Mesothelial cell of epicardium (in vitro differentiated cells): Measurements from ENCODE around the gene HAPLN3. TPM values are rescaled to one million over a fixed set of nuclear protein-coding genes. Genes with fewer than 3 reads are reported as not detected.
A peak's percentile ranks its signal among the peaks of the same experiment; 100 is the strongest.

ENCODE experiments used
- DNase-seq, 2 experiments: peaks; one replicate each; pipeline ENCODE4 v3.0.0; 2021; ENCODE audit warnings: low spot score in 2 of 2; ENCODE audit not compliant: unreplicated experiment in 2 of 2
- H3K27ac Mint-ChIP-seq: 2 replicates; pipeline ENCODE4 v1.8.0; 2021; ENCODE audit warnings: mixed read lengths
- H3K27me3 Mint-ChIP-seq: 2 replicates; pipeline ENCODE4 v1.8.0; 2021; ENCODE audit warnings: low read depth, mixed read lengths
- H3K36me3 Mint-ChIP-seq: 2 replicates; pipeline ENCODE4 v1.8.0; 2021; ENCODE audit warnings: mixed read lengths
- H3K4me1 Mint-ChIP-seq: 2 replicates; pipeline ENCODE4 v1.8.0; 2021; ENCODE audit warnings: mixed read lengths
- H3K4me3 Mint-ChIP-seq: 2 replicates; pipeline ENCODE4 v1.8.0; 2021; ENCODE audit warnings: mild to moderate bottlenecking, moderate library complexity, mixed read lengths
- H3K9me3 Mint-ChIP-seq: 2 replicates; pipeline ENCODE4 v1.8.0; 2021; ENCODE audit warnings: mixed read lengths
- total RNA-seq: library from RNA; stranded (reverse); gene quantifications from 3 replicates; pipeline ENCODE4 v1.2.1, GENCODE V29; 2021
- TF ChIP-seq, protein P1 (sequence below): fragments of 200-600 bp; sonication (generic); IDR thresholded peaks from one replicate; pipeline ENCODE4 v1.5.0; 2021; ENCODE audit warnings: antibody characterized with exemption; ENCODE audit not compliant: unreplicated experiment

The HAPLN3 gene
- total RNA-seq, 1 donor from 2014 or later = 3.9 TPM

DNA sequence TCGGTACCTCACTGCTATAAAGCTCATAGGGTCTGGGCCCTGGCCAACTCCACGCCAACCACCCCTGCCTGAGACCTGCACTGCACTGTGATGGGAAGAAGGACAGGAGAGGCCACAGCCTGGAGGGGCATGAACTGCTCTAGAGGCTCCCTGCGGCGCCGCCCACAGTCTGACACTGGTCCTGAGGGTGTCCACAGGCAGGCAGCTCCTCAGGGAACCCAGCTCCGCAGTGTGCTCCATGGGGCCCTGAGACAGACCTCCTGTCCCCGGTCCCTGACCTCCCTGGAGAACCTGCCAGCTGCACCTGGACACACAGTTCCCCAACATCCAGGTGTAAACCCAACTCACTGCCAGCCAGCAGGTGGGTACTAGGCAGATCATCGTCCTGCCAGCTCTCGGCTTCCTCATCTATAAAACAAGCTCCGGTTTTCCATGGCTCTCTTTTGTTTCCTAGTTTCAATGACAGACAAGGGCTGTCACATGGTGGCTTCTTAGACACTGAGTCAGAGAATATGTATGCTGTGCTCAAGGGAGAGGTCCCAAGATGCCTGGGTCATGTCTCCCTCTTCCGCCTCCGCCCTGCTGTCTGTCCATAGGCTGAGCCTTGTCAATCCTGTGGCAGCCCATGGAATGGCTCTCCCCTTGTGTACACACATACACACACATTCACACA is 5.1 kb upstream of the HAPLN3 start:
- Mint-ChIP-seq H3K27me3 (peaks cover 3% of the 10 kb centered on the region), H3K36me3 (peaks cover 3% of the 10 kb centered on the region), H3K4me3 (no peak overlapping the region), H3K9me3 (no peaks in the 10 kb centered on the region), H3K27ac (no peak overlapping the region), H3K4me1 (peaks cover 20% of the 10 kb centered on the region)
- TF ChIP-seq, protein P1, sequence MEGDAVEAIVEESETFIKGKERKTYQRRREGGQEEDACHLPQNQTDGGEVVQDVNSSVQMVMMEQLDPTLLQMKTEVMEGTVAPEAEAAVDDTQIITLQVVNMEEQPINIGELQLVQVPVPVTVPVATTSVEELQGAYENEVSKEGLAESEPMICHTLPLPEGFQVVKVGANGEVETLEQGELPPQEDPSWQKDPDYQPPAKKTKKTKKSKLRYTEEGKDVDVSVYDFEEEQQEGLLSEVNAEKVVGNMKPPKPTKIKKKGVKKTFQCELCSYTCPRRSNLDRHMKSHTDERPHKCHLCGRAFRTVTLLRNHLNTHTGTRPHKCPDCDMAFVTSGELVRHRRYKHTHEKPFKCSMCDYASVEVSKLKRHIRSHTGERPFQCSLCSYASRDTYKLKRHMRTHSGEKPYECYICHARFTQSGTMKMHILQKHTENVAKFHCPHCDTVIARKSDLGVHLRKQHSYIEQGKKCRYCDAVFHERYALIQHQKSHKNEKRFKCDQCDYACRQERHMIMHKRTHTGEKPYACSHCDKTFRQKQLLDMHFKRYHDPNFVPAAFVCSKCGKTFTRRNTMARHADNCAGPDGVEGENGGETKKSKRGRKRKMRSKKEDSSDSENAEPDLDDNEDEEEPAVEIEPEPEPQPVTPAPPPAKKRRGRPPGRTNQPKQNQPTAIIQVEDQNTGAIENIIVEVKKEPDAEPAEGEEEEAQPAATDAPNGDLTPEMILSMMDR = no peak
- DNase-seq = no peak

DNA sequence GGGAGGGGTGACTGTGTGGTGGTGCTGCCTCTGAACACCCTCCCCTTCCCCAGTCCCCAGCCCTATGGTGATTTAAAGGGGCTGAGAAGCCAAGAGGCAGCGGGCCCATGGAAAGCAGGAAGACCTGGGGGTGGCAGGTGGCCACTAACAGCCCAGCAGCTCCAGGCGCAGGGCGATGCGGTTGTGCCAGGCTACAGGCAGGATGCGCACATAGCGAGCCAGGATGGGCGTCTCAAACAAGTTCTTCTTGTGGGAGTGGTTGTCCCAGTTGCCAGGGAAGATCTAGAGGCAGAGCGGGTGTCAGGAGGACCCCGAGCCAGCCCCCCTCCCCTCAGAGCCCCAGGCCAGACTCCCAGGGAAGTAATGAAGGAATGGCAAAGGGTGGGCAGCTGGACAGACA is 3.9 kb upstream of the HAPLN3 start:
- no peaks in the 10 kb centered on the region for H3K9me3 Mint-ChIP-seq
- TF ChIP-seq, protein P1 = no peak
- peaks cover 3% of the 10 kb centered on the region for H3K36me3 Mint-ChIP-seq
- no peak overlapping the region for H3K27ac Mint-ChIP-seq
- DNase-seq = no peak
- H3K4me1 Mint-ChIP-seq = peaks cover 22% of the 10 kb centered on the region
- no peak overlapping the region for H3K4me3 Mint-ChIP-seq
- H3K27me3 Mint-ChIP-seq = peaks cover 11% of the 10 kb centered on the region

DNA sequence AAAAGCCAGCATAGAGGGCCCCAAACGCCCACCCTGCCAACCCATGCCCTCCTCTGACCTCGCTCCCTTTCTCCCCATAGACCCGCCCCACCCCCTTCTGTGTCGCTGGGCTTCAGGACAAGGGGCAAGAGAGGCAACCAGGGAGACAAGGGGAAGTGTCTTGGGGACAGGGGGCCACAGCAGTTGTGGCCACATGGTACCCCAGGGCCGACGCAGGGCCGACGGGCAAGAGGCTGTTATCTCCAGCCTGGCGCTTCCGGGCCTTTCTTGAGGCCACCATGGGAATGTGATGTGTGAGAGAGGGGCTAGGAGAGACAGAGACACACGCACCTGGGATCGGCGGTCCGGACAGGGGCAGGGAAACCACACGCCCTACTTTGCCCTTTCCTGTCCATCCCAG is 3.4 kb upstream of the HAPLN3 start:
- Mint-ChIP-seq H3K4me3 (no peak overlapping the region), H3K4me1 (peaks cover 24% of the 10 kb centered on the region), H3K9me3 (no peaks in the 10 kb centered on the region), H3K27me3 (peaks cover 16% of the 10 kb centered on the region), H3K36me3 (peaks cover under 1% of the 10 kb centered on the region), H3K27ac (no peak overlapping the region)
- TF ChIP-seq, protein P1 = no peak
- DNase-seq = no peak

DNA sequence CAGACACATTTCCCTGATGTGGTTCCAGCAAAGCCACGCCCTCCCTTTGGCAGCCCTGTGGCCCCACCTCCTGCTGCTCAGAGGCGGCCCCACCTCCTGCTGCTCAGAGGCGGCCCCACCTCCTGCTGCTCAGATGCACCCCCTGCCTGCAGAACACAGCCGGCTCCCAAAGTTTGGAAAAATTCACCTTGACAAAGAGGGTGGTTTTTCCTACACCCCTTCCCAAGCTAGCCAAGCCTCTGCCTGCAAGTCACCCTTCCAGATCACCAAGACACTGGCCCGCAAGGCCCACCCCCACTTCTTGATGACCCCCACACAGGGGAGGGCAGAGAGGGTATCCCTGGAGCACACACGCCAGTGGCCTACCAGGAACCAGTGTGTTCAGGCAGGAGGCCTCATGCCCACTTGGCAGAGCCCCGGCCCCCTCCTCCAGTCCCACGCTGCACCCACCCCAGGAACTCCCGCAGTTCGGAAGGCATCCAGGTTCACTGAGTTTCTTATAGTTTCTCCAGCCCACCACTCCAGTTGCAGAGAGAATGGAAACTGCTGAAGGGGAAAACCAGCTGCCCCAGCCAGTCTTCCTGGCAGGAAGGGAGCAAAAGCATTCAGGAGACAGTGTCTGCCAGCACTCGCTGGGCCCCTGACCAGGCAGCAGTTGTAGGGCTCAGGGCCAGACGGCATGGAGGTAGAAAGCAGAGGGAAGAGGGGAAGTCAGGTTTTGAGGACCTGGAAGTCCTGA is 2.3 kb upstream of the HAPLN3 start:
- TF ChIP-seq, protein P1 = no peak
- no peaks in the 10 kb centered on the region for H3K9me3 Mint-ChIP-seq
- no peak overlapping the region for H3K4me3 Mint-ChIP-seq
- H3K36me3 Mint-ChIP-seq = no peaks in the 10 kb centered on the region
- peaks cover 23% of the 10 kb centered on the region for H3K27me3 Mint-ChIP-seq
- peaks cover 24% of the 10 kb centered on the region for H3K4me1 Mint-ChIP-seq
- peak overlapping the region; percentile 66 for H3K27ac Mint-ChIP-seq
- DNase-seq = peak; percentile 84 to 90

DNA sequence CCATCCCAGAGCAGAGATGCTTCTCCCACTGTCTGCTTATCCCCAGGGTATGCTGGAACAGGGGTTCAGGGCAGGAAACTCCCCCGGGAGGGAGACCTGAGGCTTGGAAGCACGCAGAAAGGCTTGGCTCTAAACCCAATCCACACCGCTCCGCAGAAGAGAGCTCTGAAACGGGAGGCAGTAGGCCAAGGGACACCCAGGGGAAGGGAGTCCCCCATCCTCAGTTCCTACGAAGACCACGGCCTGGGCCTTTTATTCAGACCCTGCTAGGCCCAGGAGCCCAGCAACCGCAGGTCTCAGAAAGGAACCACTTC is 1.8 kb upstream of the HAPLN3 start:
- DNase-seq = no peak
- Mint-ChIP-seq H3K9me3 (no peaks in the 10 kb centered on the region), H3K36me3 (no peaks in the 10 kb centered on the region), H3K27ac (no peak overlapping the region), H3K4me3 (no peak overlapping the region), H3K27me3 (peaks cover 23% of the 10 kb centered on the region), H3K4me1 (peaks cover 24% of the 10 kb centered on the region)
- TF ChIP-seq, protein P1 = no peak
